IMR-90 (cell line): ENCODE measurements around the gene PTPRS. TPM values are rescaled to one million over a fixed set of nuclear protein-coding genes. Genes with fewer than 3 reads are reported as not detected.

Experiments used
- ATAC-seq: fragments of 200-7000 bp; cut with Tn5 transposase; 2 replicates; pipeline ENCODE4 v1.9.1; 2020; ENCODE audit warnings: low read depth, mild to moderate bottlenecking, moderate library complexity
- BruUV-seq: library from RNA; stranded (reverse); fragments of 400-500 nt; replicated peaks from 2 replicates; lab custom pipeline; 2021; lab: Mats Ljungman, UMichigan
- CTCF ChIA-PET: fragments of 300-600 bp; formaldehyde crosslinking; extraction: SDS; loops from one replicate; lab custom pipeline; 2021; ENCODE audit warnings: antibody characterized with exemption; lab: Yijun Ruan, JAX
- POLR2A ChIA-PET: fragments of 300-600 bp; sonication (Branson Sonifier 250); formaldehyde crosslinking; loops from one replicate; lab custom pipeline; 2022; ENCODE audit warnings: antibody characterized with exemption; ENCODE audit not compliant: unreplicated experiment; lab: Charles Lee
- DNase-seq: peaks from one replicate; pipeline ENCODE4 v3.0.0; 2013
- H2AFZ ChIP-seq: replicated peaks from 2 replicates; pipeline ENCODE3; 2013; ENCODE audit warnings: low read length, mild to moderate bottlenecking; ENCODE audit not compliant: poor library complexity
- H2AK5ac ChIP-seq: 2 replicates; pipeline ENCODE4 v1.6.1; 2013; ENCODE audit warnings: low read depth, low read length, inconsistent platforms
- H2AK9ac ChIP-seq: replicated peaks from 2 replicates; pipeline ENCODE3; 2013; ENCODE audit warnings: mild to moderate bottlenecking, low read depth, low read length, moderate library complexity; ENCODE audit not compliant: poor library complexity
- H2BK120ac ChIP-seq: 2 replicates; pipeline ENCODE4 v1.6.1; 2013; ENCODE audit warnings: low read depth, low read length, inconsistent platforms
- H2BK15ac ChIP-seq: 3 replicates; pipeline ENCODE4 v1.6.1; 2013; ENCODE audit warnings: low read depth, low read length, inconsistent platforms
- H2BK20ac ChIP-seq: 2 replicates; pipeline ENCODE4 v1.6.1; 2013; ENCODE audit warnings: low read depth, mild to moderate bottlenecking, inconsistent platforms, low read length, moderate library complexity
- H2BK5ac ChIP-seq: 2 replicates; pipeline ENCODE4 v1.6.1; 2013; ENCODE audit warnings: mild to moderate bottlenecking, low read depth, low read length, inconsistent platforms; ENCODE audit not compliant: poor library complexity, severe bottlenecking
- H3K14ac ChIP-seq: replicated peaks from 2 replicates; pipeline ENCODE4 v1.6.1; 2013; ENCODE audit warnings: low read depth, low read length, inconsistent platforms
- H3K18ac ChIP-seq: 2 replicates; pipeline ENCODE4 v1.6.1; 2013; ENCODE audit warnings: low read depth, low read length, control low read depth
- H3K23ac ChIP-seq: 2 replicates; pipeline ENCODE4 v1.6.1; 2013; ENCODE audit warnings: low read depth, low read length, inconsistent platforms
- H3K27ac ChIP-seq: 2 replicates; pipeline ENCODE4 v1.5.1; 2013; ENCODE audit warnings: mild to moderate bottlenecking, control low read depth, low read length; ENCODE audit not compliant: insufficient read depth
- H3K27me3 ChIP-seq: 2 replicates; pipeline ENCODE4 v1.6.1; 2013; ENCODE audit warnings: low read length; ENCODE audit not compliant: control insufficient read depth, insufficient read depth
- H3K36me3 ChIP-seq: 2 replicates; pipeline ENCODE4 v1.6.1; 2013; ENCODE audit warnings: low read length, mixed read lengths; ENCODE audit not compliant: control insufficient read depth, insufficient read depth
- H3K4ac ChIP-seq: 2 replicates; pipeline ENCODE4 v1.6.1; 2013; ENCODE audit warnings: low read depth, low read length, inconsistent platforms
- H3K4me1 ChIP-seq: 2 replicates; pipeline ENCODE4 v1.6.1; 2013; ENCODE audit warnings: low read length, mixed read lengths; ENCODE audit not compliant: control insufficient read depth, insufficient read depth
- H3K4me2 ChIP-seq: 2 replicates; pipeline ENCODE4 v1.6.1; 2013; ENCODE audit warnings: low read depth, mild to moderate bottlenecking, control low read depth, low read length, moderate library complexity
- H3K4me3 ChIP-seq: 2 replicates; pipeline ENCODE4 v1.5.1; 2013; ENCODE audit warnings: low read depth, mild to moderate bottlenecking, control low read depth, low read length, moderate library complexity; ENCODE audit not compliant: insufficient read depth
- H3K56ac ChIP-seq: 2 replicates; pipeline ENCODE4 v1.6.1; 2013; ENCODE audit warnings: low read length, inconsistent platforms; ENCODE audit not compliant: insufficient read depth; ENCODE audit errors: extremely low read depth
- H3K79me1 ChIP-seq, 2 experiments: 2 replicates each; pipeline ENCODE4 v1.6.1; 2013; ENCODE audit warnings: low read length in 2 of 2, inconsistent platforms in 1 of 2, low read depth in 1 of 2
- H3K9ac ChIP-seq: 2 replicates; pipeline ENCODE4 v1.6.1; 2013; ENCODE audit warnings: low read depth, low read length, control low read depth
- H3K9me1 ChIP-seq: 2 replicates; pipeline ENCODE4 v1.6.1; 2013; ENCODE audit warnings: low read length, inconsistent platforms; ENCODE audit not compliant: insufficient read depth
- H3K9me3 ChIP-seq: 2 replicates; pipeline ENCODE4 v1.6.1; 2013; ENCODE audit warnings: low read length; ENCODE audit not compliant: control insufficient read depth, insufficient read depth
- H4K20me1 ChIP-seq: 2 replicates; pipeline ENCODE4 v1.6.1; 2013; ENCODE audit warnings: low read length, inconsistent platforms; ENCODE audit not compliant: insufficient read depth
- H4K5ac ChIP-seq: 2 replicates; pipeline ENCODE4 v1.6.1; 2013; ENCODE audit warnings: mild to moderate bottlenecking, low read depth, low read length, control low read depth
- H4K8ac ChIP-seq, 2 experiments: 2 replicates each; pipeline ENCODE4 v1.6.1; 2013; ENCODE audit warnings: low read depth in 2 of 2, low read length in 2 of 2, control low read depth in 1 of 2, inconsistent platforms in 1 of 2
- H4K91ac ChIP-seq: 2 replicates; pipeline ENCODE4 v1.6.1; 2013; ENCODE audit warnings: low read depth, low read length, inconsistent platforms; ENCODE audit not compliant: insufficient read depth
- BHLHE40 ChIP-seq: fragments of 150-350 bp; IDR thresholded peaks from 2 replicates; pipeline ENCODE4 v1.6.1; 2016; ENCODE audit warnings: mild to moderate bottlenecking, low read depth, low read length
- CEBPB ChIP-seq: IDR thresholded peaks from 2 replicates; pipeline ENCODE4 v1.6.1; 2012; ENCODE audit warnings: low read depth, low read length, improper control_type of control experiment
- CHD1 ChIP-seq: IDR thresholded peaks from 2 replicates; pipeline ENCODE4 v1.6.1; 2012; ENCODE audit warnings: low read depth, low read length, improper control_type of control experiment
- FOS ChIP-seq: fragments of 150-350 bp; IDR thresholded peaks from 2 replicates; pipeline ENCODE4 v1.6.1; 2016; ENCODE audit warnings: low read depth, low read length
- MAFK ChIP-seq: IDR thresholded peaks from 2 replicates; pipeline ENCODE4 v1.6.1; 2012; ENCODE audit warnings: low read depth, low read length, improper control_type of control experiment
- MXI1 ChIP-seq: IDR thresholded peaks from 2 replicates; pipeline ENCODE4 v1.6.1; 2012; ENCODE audit warnings: low read depth, mild to moderate bottlenecking, low read length, moderate library complexity, borderline replicate concordance
- RCOR1 ChIP-seq: IDR thresholded peaks from 2 replicates; pipeline ENCODE4 v1.6.1; 2012; ENCODE audit warnings: mild to moderate bottlenecking, low read length, improper control_type of control experiment; ENCODE audit not compliant: insufficient replicate concordance
- RFX5 ChIP-seq: IDR thresholded peaks from 2 replicates; pipeline ENCODE4 v1.8.0; 2012; ENCODE audit warnings: low read depth, mild to moderate bottlenecking, low read length, moderate library complexity
- WGBS, 2 experiments: methylation state at CpG; one replicate each; pipeline versions ENCODE4 v1.1.5 to v1.1.7; 2013; ENCODE audit warnings: missing lambda C conversion rate in 2 of 2; ENCODE audit not compliant: insufficient read length in 1 of 2; ENCODE audit errors: extremely low coverage in 2 of 2; 5-methylcytosine and 5-hydroxymethylcytosine counted together
- dilution Hi-C: fragments of 300-500 bp; cut with HindIII; formaldehyde crosslinking; loops from one replicate; pipeline ENCODE4 v1.14.3; 2018; ENCODE audit warnings: low sequenced_read_pairs; ENCODE audit not compliant: unreplicated experiment
- in situ Hi-C: fragments of 300-500 bp; cut with MboI; formaldehyde crosslinking; loops from 3 replicates; pipeline ENCODE4 v1.14.3; 2019; ENCODE audit warnings: low sequenced_read_pairs, inconsistent platforms, mixed read lengths
- intact Hi-C: fragments of 100-400 bp; cut with micrococcal nuclease; formaldehyde crosslinking; loops from 2 replicates; pipeline ENCODE4 v1.10.0; 2022
- polyA plus RNA-seq, 3 experiments: library from polyadenylated mRNA; depleted of rRNA; stranded (reverse); fragments of >200 nt; gene quantifications; 2 replicates each; pipeline ENCODE4 v1.2.3, GENCODE V29; 2012; ENCODE audit warnings: low replicate concordance in 1 of 3
- total RNA-seq: library from RNA; depleted of rRNA; stranded (reverse); fragments of >200 nt; gene quantifications from 2 replicates; pipeline ENCODE4 v1.2.3, GENCODE V29; 2012
- TF ChIP-seq, protein P1 (sequence below): conservative IDR thresholded peaks from 2 replicates; pipeline ENCODE4 v1.5.1; 2012; ENCODE audit warnings: mild to moderate bottlenecking, low read depth, low read length, improper control_type of control experiment
- TF ChIP-seq, protein P2 (sequence below): fragments of 150-350 bp; IDR thresholded peaks from 2 replicates; pipeline ENCODE4 v1.6.1; 2017; ENCODE audit warnings: mild to moderate bottlenecking, antibody characterized with exemption, low read length, low read depth
- TF ChIP-seq, protein P3 (sequence below): fragments of 150-350 bp; IDR thresholded peaks from 2 replicates; pipeline ENCODE4 v1.6.1; 2016; ENCODE audit warnings: low read depth, mild to moderate bottlenecking, low read length, moderate library complexity, borderline replicate concordance

PTPRS gene
- total and polyA plus RNA-seq, 2 of the 4 experiments (the other 2 are of a cell fraction): 40.1 to 51.9 TPM

DNA sequence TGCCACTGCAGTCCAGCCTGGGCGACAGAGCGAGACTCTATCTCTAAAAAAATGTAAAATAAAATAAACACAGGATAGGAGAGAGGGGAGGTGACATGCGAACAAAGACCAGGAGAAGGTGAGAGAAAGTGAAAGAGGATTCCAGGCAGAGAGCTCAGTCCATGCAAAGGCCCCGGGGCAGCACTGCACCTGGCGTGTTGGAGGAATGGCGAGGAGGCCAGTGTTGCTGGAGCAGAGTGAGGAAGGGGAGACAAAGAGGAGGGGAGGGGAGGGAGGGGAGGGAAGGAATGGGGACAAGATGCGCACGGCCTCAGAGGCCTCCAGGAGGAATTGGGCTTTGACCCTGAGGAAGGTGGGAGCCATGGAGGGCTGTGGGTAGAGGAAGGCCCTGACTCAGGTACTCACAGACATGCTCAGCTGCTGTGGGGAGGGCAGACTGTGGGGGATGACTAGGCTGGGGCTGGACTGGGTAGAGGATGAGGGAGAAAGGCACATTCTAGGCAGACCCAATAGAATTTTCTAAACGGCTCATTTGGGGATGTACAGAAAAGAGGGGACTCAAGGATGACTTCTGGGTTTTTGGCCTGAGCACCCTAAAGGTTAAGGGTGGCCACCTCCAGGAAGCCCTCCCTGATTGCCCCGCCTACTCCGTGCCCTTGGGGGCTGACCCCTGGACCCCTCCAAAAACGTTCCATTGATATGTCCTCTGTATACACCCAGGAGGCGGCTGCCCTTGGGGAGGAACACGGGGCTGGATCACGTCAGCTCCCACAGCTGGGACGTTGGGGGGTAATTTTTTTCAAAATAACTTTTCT is 43.9 kb downstream of the PTPRS start:
- Histone ChIP-seq H3K27ac (no peak overlapping the region), H3K4me3 (no peak overlapping the region), H2BK5ac (no peak overlapping the region), H3K9ac (no peak overlapping the region), H4K91ac (no peak overlapping the region), H3K36me3 (no peaks in the 10 kb centered on the region), H3K9me3 (no peaks in the 10 kb centered on the region), H2BK120ac (no peak overlapping the region), H3K4ac (no peak overlapping the region), H4K8ac (no peak overlapping the region), H3K27me3 (no peaks in the 10 kb centered on the region), H2AK5ac (no peak overlapping the region), H3K56ac (no peak overlapping the region), H3K9me1 (no peaks in the 10 kb centered on the region), H2BK20ac (no peak overlapping the region), H4K20me1 (peaks cover 32% of the 10 kb centered on the region), H3K4me1 (peaks cover 7% of the 10 kb centered on the region), H3K79me1 (peaks cover 13 to 20% of the 10 kb centered on the region in 2 experiments), H2AFZ (no peak overlapping the region), H2AK9ac (no peak overlapping the region), H2BK15ac (no peak overlapping the region), H3K18ac (no peak overlapping the region), H3K23ac (no peak overlapping the region), H4K5ac (no peak overlapping the region), H3K4me2 (no peak overlapping the region), H3K14ac (no peak overlapping the region)
- ChIA-PET CTCF (no interaction called here), POLR2A (no interaction called here)
- in situ Hi-C loops: no loop called here
- intact Hi-C loops: no loop called here
- TF ChIP-seq RFX5: no peak
- TF ChIP-seq, protein P1, sequence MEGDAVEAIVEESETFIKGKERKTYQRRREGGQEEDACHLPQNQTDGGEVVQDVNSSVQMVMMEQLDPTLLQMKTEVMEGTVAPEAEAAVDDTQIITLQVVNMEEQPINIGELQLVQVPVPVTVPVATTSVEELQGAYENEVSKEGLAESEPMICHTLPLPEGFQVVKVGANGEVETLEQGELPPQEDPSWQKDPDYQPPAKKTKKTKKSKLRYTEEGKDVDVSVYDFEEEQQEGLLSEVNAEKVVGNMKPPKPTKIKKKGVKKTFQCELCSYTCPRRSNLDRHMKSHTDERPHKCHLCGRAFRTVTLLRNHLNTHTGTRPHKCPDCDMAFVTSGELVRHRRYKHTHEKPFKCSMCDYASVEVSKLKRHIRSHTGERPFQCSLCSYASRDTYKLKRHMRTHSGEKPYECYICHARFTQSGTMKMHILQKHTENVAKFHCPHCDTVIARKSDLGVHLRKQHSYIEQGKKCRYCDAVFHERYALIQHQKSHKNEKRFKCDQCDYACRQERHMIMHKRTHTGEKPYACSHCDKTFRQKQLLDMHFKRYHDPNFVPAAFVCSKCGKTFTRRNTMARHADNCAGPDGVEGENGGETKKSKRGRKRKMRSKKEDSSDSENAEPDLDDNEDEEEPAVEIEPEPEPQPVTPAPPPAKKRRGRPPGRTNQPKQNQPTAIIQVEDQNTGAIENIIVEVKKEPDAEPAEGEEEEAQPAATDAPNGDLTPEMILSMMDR: no peak
- no peak for TF ChIP-seq FOS
- TF ChIP-seq CHD1: no peak
- TF ChIP-seq MXI1: no peak
- no peak for TF ChIP-seq CEBPB
- no peak for TF ChIP-seq MAFK
- TF ChIP-seq, protein P2, sequence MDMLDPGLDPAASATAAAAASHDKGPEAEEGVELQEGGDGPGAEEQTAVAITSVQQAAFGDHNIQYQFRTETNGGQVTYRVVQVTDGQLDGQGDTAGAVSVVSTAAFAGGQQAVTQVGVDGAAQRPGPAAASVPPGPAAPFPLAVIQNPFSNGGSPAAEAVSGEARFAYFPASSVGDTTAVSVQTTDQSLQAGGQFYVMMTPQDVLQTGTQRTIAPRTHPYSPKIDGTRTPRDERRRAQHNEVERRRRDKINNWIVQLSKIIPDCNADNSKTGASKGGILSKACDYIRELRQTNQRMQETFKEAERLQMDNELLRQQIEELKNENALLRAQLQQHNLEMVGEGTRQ: no peak
- no peak for TF ChIP-seq RCOR1
- TF ChIP-seq, protein P3, sequence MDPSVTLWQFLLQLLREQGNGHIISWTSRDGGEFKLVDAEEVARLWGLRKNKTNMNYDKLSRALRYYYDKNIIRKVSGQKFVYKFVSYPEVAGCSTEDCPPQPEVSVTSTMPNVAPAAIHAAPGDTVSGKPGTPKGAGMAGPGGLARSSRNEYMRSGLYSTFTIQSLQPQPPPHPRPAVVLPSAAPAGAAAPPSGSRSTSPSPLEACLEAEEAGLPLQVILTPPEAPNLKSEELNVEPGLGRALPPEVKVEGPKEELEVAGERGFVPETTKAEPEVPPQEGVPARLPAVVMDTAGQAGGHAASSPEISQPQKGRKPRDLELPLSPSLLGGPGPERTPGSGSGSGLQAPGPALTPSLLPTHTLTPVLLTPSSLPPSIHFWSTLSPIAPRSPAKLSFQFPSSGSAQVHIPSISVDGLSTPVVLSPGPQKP: no peak
- no peak for TF ChIP-seq BHLHE40
- BruUV-seq: no TSS peak
- dilution Hi-C loops: no loop called here
- 95% methylated on average over 4 of the region's 16 CpGs; no CpG with 5 or more reads in 1 of the 2 experiments for WGBS, 2 experiments
- no peak for ATAC-seq
- no peak for DNase-seq
